ENCODE measurements around the gene CEBPA.

GRCh38 chr19:33279430-33280350 is 22.6 kb downstream of the CEBPA start:
- no peak for TF ChIP-seq FOXM1 (IDR thresholded peaks at IDR 0.05; ENCODE audit: low read depth, low read length)
- no peak for TF ChIP-seq POLR2AphosphoS5 (IDR thresholded peaks at IDR 0.05; ENCODE audit: low read length)
- TF ChIP-seq, protein P1, sequence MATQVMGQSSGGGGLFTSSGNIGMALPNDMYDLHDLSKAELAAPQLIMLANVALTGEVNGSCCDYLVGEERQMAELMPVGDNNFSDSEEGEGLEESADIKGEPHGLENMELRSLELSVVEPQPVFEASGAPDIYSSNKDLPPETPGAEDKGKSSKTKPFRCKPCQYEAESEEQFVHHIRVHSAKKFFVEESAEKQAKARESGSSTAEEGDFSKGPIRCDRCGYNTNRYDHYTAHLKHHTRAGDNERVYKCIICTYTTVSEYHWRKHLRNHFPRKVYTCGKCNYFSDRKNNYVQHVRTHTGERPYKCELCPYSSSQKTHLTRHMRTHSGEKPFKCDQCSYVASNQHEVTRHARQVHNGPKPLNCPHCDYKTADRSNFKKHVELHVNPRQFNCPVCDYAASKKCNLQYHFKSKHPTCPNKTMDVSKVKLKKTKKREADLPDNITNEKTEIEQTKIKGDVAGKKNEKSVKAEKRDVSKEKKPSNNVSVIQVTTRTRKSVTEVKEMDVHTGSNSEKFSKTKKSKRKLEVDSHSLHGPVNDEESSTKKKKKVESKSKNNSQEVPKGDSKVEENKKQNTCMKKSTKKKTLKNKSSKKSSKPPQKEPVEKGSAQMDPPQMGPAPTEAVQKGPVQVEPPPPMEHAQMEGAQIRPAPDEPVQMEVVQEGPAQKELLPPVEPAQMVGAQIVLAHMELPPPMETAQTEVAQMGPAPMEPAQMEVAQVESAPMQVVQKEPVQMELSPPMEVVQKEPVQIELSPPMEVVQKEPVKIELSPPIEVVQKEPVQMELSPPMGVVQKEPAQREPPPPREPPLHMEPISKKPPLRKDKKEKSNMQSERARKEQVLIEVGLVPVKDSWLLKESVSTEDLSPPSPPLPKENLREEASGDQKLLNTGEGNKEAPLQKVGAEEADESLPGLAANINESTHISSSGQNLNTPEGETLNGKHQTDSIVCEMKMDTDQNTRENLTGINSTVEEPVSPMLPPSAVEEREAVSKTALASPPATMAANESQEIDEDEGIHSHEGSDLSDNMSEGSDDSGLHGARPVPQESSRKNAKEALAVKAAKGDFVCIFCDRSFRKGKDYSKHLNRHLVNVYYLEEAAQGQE (IDR thresholded peaks at IDR 0.05; ENCODE audit: low read depth, low read length) = no peak
- no peak for TF ChIP-seq CHD2 (IDR thresholded peaks at IDR 0.05; ENCODE audit: borderline replicate concordance, low read depth, low read length)
- no peak for TF ChIP-seq CTCF (IDR thresholded peaks at IDR 0.05 in 2 of 3, conservative IDR thresholded peaks at IDR 0.05 in 1 of 3; ENCODE audit: control insufficient read depth in 2 of 3, extremely low read depth in 1 of 3, insufficient read depth in 1 of 3, low read depth in 3 of 3, low read length in 3 of 3)
- TF ChIP-seq FOXK2 (IDR thresholded peaks at IDR 0.05) = no peak
- TF ChIP-seq LARP7 (IDR thresholded peaks at IDR 0.05) = no peak
- TF ChIP-seq E2F8 (IDR thresholded peaks at IDR 0.05; ENCODE audit: low read depth, partially characterized antibody) = no peak
- no peak for TF ChIP-seq SIN3A (IDR thresholded peaks at IDR 0.05; ENCODE audit: low read depth, low read length)
- no peak for TF ChIP-seq TCF7 (IDR thresholded peaks at IDR 0.05; ENCODE audit: borderline replicate concordance)

All from GM12878 (cell line).